GM12875 (cell line): ENCODE data around the gene IQSEC1.

Source experiments
- H3K4me3 ChIP-seq: one replicate; pipeline ENCODE4 v1.5.1; 2011; ENCODE audit warnings: low read depth, low read length, control low read depth
- CTCF ChIP-seq: IDR thresholded peaks from 2 replicates; pipeline ENCODE4 v1.5.1; 2011; ENCODE audit warnings: low read depth, mild to moderate bottlenecking, control low read depth, inconsistent platforms, low read length, moderate library complexity, borderline replicate concordance; ENCODE audit not compliant: insufficient read depth

IQSEC1 gene

GRCh38 chr3:12925648-12926047 lies 147.6 kb downstream of the IQSEC1 start:
- H3K4me3 ChIP-seq, result no peak overlapping the region
- TF ChIP-seq CTCF, result no peak

GRCh38 chr3:12924437-12924836 lies 148.8 kb downstream of the IQSEC1 start:
- H3K4me3 ChIP-seq, result no peak overlapping the region
- no peak for TF ChIP-seq CTCF

GRCh38 chr3:12922881-12923431 lies 150.3 kb downstream of the IQSEC1 start:
- TF ChIP-seq CTCF, result no peak
- H3K4me3 ChIP-seq, result no peak overlapping the region

GRCh38 chr3:12922306-12922705 lies 150.9 kb downstream of the IQSEC1 start:
- no peak for TF ChIP-seq CTCF
- H3K4me3 ChIP-seq, result no peak overlapping the region

GRCh38 chr3:12921736-12922135 lies 151.5 kb downstream of the IQSEC1 start:
- TF ChIP-seq CTCF, result no peak
- no peak overlapping the region for H3K4me3 ChIP-seq

- no peak overlapping the region for H3K4me3 ChIP-seq
- TF ChIP-seq CTCF, result no peak
Measured at GRCh38 chr3:12920967-12921366, 152.3 kb downstream of the IQSEC1 start.

- TF ChIP-seq CTCF, result no peak
- no peak overlapping the region for H3K4me3 ChIP-seq
Measured at GRCh38 chr3:12919205-12919604, 154.0 kb downstream of the IQSEC1 start.
